Tibial nerve (tissue), 4 donors: ENCODE measurements around the gene CXXC5. TPM values are rescaled to one million over a fixed set of nuclear protein-coding genes. Genes with fewer than 3 reads are reported as not detected.

Experiments
- DNase-seq, 2 donors: peaks; one replicate each; pipeline ENCODE4 v3.0.0-alpha.2; 2019; ENCODE audit warnings: low spot score in 2 of 2
- H3K27ac ChIP-seq, 4 donors: fragments of 200-600 bp; sonication (generic) in 3 of 4; one replicate each; pipeline ENCODE4 v1.5.1; 2017 to 2019; ENCODE audit warnings: mild to moderate bottlenecking in 1 of 4
- H3K27me3 ChIP-seq, 2 donors: fragments of 200-600 bp; sonication (generic) in 1 of 2; one replicate each; pipeline versions ENCODE4 v1.5.1 to v1.6.0; 2017 to 2019
- H3K36me3 ChIP-seq, 3 donors: fragments of 200-600 bp; sonication (generic); one replicate each; pipeline ENCODE4 v1.5.1; 2018 to 2019
- H3K4me1 ChIP-seq, 4 donors: fragments of 200-600 bp; sonication (generic) in 3 of 4; one replicate each; pipeline ENCODE4 v1.5.1; 2017 to 2019
- H3K4me3 ChIP-seq, 4 donors: fragments of 200-600 bp; sonication (generic) in 3 of 4; one replicate each; pipeline ENCODE4 v1.5.1; 2017 to 2019; ENCODE audit warnings: mild to moderate bottlenecking in 1 of 4, moderate library complexity in 1 of 4
- H3K9me3 ChIP-seq, 4 donors: fragments of 200-600 bp; sonication (generic) in 3 of 4; one replicate each; pipeline ENCODE4 v1.5.1; 2017 to 2019
- EP300 ChIP-seq, 2 donors: sonication (generic); formaldehyde crosslinking; IDR thresholded peaks; one replicate each; pipeline ENCODE4 v1.6.1; 2017; ENCODE audit warnings: antibody characterized with exemption in 2 of 2, mild to moderate bottlenecking in 1 of 2
- POLR2A ChIP-seq, 2 donors: fragments of 450-650 bp; IDR thresholded peaks; one replicate each; pipeline ENCODE4 v1.6.1; 2017; ENCODE audit warnings: antibody characterized with exemption in 2 of 2, mild to moderate bottlenecking in 2 of 2, moderate library complexity in 2 of 2
- WGBS, 2 donors: methylation state at CpG; one replicate each; pipeline ENCODE4 v1.1.5; 2018; 5-methylcytosine and 5-hydroxymethylcytosine counted together
- total RNA-seq, 4 donors: library from RNA; depleted of rRNA; stranded (reverse); fragments of >200 nt; gene quantifications; one replicate each; pipeline ENCODE4 v1.1.0, GENCODE V29; 2016
- TF ChIP-seq, protein P1 (sequence below), 5 experiments: fragments of 200-600 bp in 3 of 5; fragments of 450-650 bp in 2 of 5; sonication (generic) in 3 of 5; IDR thresholded peaks; one replicate each; pipeline ENCODE4 v1.5.1; 2016 to 2019; ENCODE audit warnings: antibody characterized with exemption in 5 of 5, mild to moderate bottlenecking in 3 of 5, moderate library complexity in 2 of 5

The CXXC5 gene
- total RNA-seq, 4 donors from 2014 or later, result 45.0 to 80.4 (median 67.0) TPM

- no peak for TF ChIP-seq EP300 (IDR thresholded peaks at IDR 0.05)
- no peak for TF ChIP-seq POLR2A (IDR thresholded peaks at IDR 0.05)
- TF ChIP-seq, protein P1, sequence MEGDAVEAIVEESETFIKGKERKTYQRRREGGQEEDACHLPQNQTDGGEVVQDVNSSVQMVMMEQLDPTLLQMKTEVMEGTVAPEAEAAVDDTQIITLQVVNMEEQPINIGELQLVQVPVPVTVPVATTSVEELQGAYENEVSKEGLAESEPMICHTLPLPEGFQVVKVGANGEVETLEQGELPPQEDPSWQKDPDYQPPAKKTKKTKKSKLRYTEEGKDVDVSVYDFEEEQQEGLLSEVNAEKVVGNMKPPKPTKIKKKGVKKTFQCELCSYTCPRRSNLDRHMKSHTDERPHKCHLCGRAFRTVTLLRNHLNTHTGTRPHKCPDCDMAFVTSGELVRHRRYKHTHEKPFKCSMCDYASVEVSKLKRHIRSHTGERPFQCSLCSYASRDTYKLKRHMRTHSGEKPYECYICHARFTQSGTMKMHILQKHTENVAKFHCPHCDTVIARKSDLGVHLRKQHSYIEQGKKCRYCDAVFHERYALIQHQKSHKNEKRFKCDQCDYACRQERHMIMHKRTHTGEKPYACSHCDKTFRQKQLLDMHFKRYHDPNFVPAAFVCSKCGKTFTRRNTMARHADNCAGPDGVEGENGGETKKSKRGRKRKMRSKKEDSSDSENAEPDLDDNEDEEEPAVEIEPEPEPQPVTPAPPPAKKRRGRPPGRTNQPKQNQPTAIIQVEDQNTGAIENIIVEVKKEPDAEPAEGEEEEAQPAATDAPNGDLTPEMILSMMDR (IDR thresholded peaks at IDR 0.05), result no peak
- Histone ChIP-seq H3K4me1 (peaks cover 5 to 86% (median 50%) of the 10 kb centered on the region in 4 donors), H3K36me3 (no peaks in the 10 kb centered on the region), H3K27me3 (no peaks in the 10 kb centered on the region), H3K9me3 (no peaks in the 10 kb centered on the region), H3K4me3 (peak overlapping the region in 2 of 4 donors; percentile 34 to 59), H3K27ac (peak overlapping the region; percentile 64 to 94 (median 90))
- WGBS, 2 donors, result 53 to 59% methylated on average over 11 to 12 of the region's 12 CpGs
- no peak for DNase-seq
Observed at GRCh38 chr5:139638736-139639618, 9.2 kb upstream of the CXXC5 start.

GRCh38 chr5:139639619-139640380 is 8.3 kb upstream of the CXXC5 start:
- Histone ChIP-seq H3K4me3 (no peak overlapping the region), H3K9me3 (no peaks in the 10 kb centered on the region), H3K36me3 (no peaks in the 10 kb centered on the region), H3K27me3 (no peaks in the 10 kb centered on the region), H3K27ac (peak overlapping the region in 2 of 4 donors; percentile 93 to 94), H3K4me1 (peaks cover 5 to 85% (median 50%) of the 10 kb centered on the region in 4 donors)
- DNase-seq, result no peak
- WGBS, 2 donors, result 84 to 87% methylated on average over 5 to 10 of the region's 11 CpGs
- no peak for TF ChIP-seq EP300 (IDR thresholded peaks at IDR 0.05)
- TF ChIP-seq, protein P1 (IDR thresholded peaks at IDR 0.05), result no peak
- TF ChIP-seq POLR2A (IDR thresholded peaks at IDR 0.05), result no peak

GRCh38 chr5:139640421-139641115 is 7.6 kb upstream of the CXXC5 start:
- Histone ChIP-seq H3K4me3 (no peak overlapping the region), H3K27ac (peak overlapping the region in 2 of 4 donors; percentile 93 to 94), H3K36me3 (no peaks in the 10 kb centered on the region), H3K27me3 (no peaks in the 10 kb centered on the region), H3K9me3 (no peaks in the 10 kb centered on the region), H3K4me1 (peaks cover 5 to 78% (median 46%) of the 10 kb centered on the region in 4 donors)
- DNase-seq, result no peak
- TF ChIP-seq POLR2A (IDR thresholded peaks at IDR 0.05) (no peak), EP300 (IDR thresholded peaks at IDR 0.05) (no peak)
- TF ChIP-seq, protein P1 (IDR thresholded peaks at IDR 0.05), result no peak
- 75 to 87% methylated on average over 13 of the region's 13 CpGs for WGBS, 2 donors

DNA sequence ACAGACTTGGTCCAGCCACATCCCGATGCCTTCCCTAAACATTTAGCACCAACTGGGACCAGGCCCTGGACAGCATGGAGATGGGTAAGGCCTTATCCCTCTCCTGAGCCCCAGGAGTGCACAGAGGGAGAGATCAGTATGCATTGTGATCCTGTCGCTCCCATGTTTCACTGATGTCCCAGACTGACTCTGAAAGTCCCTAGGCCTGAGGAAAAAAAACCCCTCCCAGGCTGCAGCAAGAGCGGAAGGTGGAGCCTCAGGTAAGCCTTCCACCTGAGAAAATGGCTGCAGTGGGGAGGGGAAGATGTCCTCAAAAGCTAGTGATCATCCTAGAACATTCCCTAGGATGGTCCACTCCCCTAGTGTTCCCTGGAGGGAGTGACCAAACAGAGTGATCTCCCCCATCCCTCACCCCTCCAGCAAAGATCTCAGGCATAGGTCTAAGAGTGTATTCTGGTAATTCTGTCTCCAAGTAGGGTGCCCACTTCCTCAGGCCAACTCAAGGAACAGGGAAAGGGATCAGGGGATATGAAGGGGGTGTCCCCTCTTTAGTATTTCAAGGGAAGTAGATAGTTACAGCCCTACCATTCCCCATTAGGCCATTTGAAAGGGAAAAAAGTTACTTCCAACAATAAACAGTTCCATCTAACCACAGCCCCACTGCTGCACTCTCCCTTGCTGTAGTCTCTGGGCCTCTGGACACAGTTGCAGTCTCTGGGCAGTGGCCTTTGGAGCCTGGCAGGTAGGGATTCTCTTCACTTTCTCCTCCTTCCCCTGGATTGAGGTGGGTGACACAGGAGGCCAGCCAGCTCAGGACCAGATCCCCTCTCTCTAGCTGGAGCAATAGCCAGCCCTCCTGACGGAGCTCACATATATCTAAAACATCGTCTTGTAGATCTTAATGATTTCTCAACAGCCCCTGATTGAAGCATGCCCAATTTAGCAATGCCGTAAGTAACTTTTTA is 6.8 kb upstream of the CXXC5 start:
- Histone ChIP-seq H3K4me1 (peaks cover 1 to 69% (median 38%) of the 10 kb centered on the region in 4 donors), H3K36me3 (no peaks in the 10 kb centered on the region), H3K4me3 (no peak overlapping the region), H3K27me3 (no peaks in the 10 kb centered on the region), H3K9me3 (no peaks in the 10 kb centered on the region), H3K27ac (peak overlapping the region in 3 of 4 donors; percentile 8 to 94 (median 79))
- 72 to 78% methylated on average over 6 of the region's 6 CpGs for WGBS, 2 donors
- no peak for DNase-seq
- no peak for TF ChIP-seq EP300 (IDR thresholded peaks at IDR 0.05)
- no peak for TF ChIP-seq POLR2A (IDR thresholded peaks at IDR 0.05)
- TF ChIP-seq, protein P1 (IDR thresholded peaks at IDR 0.05), result no peak
